ENCODE measurements around the gene ECE1. TPM values are rescaled to one million over a fixed set of nuclear protein-coding genes. Genes with fewer than 3 reads are reported as not detected.
A peak's percentile ranks its signal among the peaks of the same experiment; 100 is the strongest.

Gene ECE1
- total and polyA plus RNA-seq, 9 of the 15 experiments (the other 6 are each of a cell fraction or from before 2014, with no cell fraction given): 0.56 to 34.8 (median 11.0) TPM

DNA sequence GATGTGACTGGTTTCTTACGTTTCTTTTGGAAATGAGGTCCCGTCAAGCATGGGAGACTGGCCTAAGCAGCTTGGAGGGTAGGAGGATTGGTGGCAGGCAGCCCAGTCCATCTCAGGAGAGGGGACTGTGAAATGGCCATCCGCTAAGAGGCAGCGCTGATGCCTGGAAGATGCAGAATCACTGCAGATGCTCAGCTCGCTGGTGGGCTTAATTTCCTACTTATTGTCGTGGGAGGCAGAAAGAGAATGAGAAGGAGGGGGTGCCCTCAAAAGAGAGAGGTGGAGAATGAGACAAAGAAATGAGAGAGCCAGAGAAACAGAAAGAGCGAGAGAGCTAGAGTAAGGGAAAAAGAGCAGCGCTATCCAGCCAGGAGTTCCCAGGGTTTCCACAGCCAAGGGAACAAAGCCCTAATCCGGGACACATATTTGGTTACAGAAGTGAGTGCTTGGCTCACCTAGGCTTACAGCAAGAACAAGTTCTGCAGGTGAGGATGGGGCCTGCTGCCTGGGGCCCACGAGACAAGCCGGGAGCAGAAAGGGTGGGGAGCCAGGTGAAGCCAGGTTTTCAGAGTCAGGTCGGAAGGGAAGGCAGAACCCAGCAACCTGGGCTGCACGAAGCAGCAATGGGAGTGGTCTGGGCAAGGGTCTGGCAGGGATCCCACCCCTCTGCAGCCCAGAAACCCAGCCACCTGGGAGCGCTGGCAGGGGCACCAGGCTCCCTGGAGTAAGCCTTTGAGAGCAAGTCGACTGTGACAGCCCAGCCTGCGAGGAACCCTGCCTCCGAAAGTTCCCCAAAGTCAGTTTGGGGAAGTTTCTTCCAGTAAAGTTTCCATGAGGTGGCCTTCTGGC, 5.8 kb downstream of the ECE1 start:
- H3K9ac ChIP-seq (ENCODE audit: insufficient read depth in 1 of 2, low read depth in 2 of 2, low read length in 2 of 2): 0 out of 4 replicates have a peak overlapping the region, but pooled peaks of 1 of the 2 experiments have one; percentile 41
- no peak overlapping the region for H3K4me2 ChIP-seq (ENCODE audit: insufficient read depth, low read length)
- H3K79me2 ChIP-seq (ENCODE audit: control insufficient read depth, insufficient read depth, low read length): no peaks in the 10 kb centered on the region
- no peaks in the 10 kb centered on the region for H3K9me3 ChIP-seq (replicated peaks; ENCODE audit: control insufficient read depth, insufficient read depth, low read depth, low read length)
- H3K27me3 ChIP-seq (ENCODE audit: control insufficient read depth in 2 of 2, insufficient read depth in 2 of 2, low read length in 2 of 2): no peaks in the 10 kb centered on the region
- 46% methylated on average over 17 of the region's 17 CpGs for WGBS (ENCODE audit: insufficient coverage, low coverage, missing lambda C conversion rate)
- no peaks in the 10 kb centered on the region for H3K9me1 ChIP-seq (ENCODE audit: control insufficient read depth, insufficient read depth, low read length)
- H3K27ac ChIP-seq (ENCODE audit: extremely low read depth, low read depth, low read length): no peak overlapping the region
- CTCF ChIA-PET (ENCODE audit: low intra/inter-chr PET ratio): no interaction called here
- peaks cover 7 to 14% of the 10 kb centered on the region in 2 experiments; a peak in 4 of 5 replicates for H3K4me1 ChIP-seq (replicated peaks in 1 of 2; ENCODE audit: control insufficient read depth in 2 of 2, insufficient read depth in 2 of 2, low read length in 2 of 2)
- H3K36me3 ChIP-seq (ENCODE audit: control insufficient read depth, insufficient read depth, low read length): no peaks in the 10 kb centered on the region
- peaks cover 10% of the 10 kb centered on the region; the same call in 1 of the 2 replicates for H4K20me1 ChIP-seq (replicated peaks; ENCODE audit: control insufficient read depth, insufficient read depth, low read length)
- H2AFZ ChIP-seq (ENCODE audit: low read depth, low read length): no peak overlapping the region
- FAIRE-seq: no peak
- intact Hi-C loops (cut with micrococcal nuclease) (no loop called here), in situ Hi-C loops (cut with MboI) (no loop called here)
- H3K4me3 ChIP-seq: no peak overlapping the region
- no TSS peak for BruUV-seq (replicated peaks)
- POLR2A ChIA-PET: interaction anchor here (0.5 to 1.0 kb wide), 4 partner anchors 8 to 1310 kb away, joined by 3 read pairs; no protein-coding TSS in a partner anchor
- no peak for DNase-seq (ENCODE audit: extremely low read depth in 1 of 4, low spot score in 3 of 4)
- no peak; the same call in 2 of the 3 replicates for ATAC-seq
- no peak for TF ChIP-seq AFF1 (IDR thresholded peaks at IDR 0.05; ENCODE audit: low read depth in 1 of 2, partially characterized antibody in 2 of 2)
- TF ChIP-seq CTCFL (IDR thresholded peaks at IDR 0.05; ENCODE audit: borderline replicate concordance, insufficient read depth, low read depth, low read length, poor library complexity, severe bottlenecking): no peak
- TF ChIP-seq KDM4B (IDR thresholded peaks at IDR 0.05; ENCODE audit: borderline replicate concordance in 2 of 2, low read depth in 1 of 2): no peak
- TF ChIP-seq MITF (IDR thresholded peaks at IDR 0.05): no peak
- no peak for TF ChIP-seq KAT8 (IDR thresholded peaks at IDR 0.05; ENCODE audit: low read depth)
- no peak for TF ChIP-seq ZBTB7A (IDR thresholded peaks at IDR 0.05; ENCODE audit: borderline replicate concordance, control insufficient read depth, low read depth, low read length)
- no peak for TF ChIP-seq KHSRP (IDR thresholded peaks at IDR 0.05)
